Measurements from ENCODE around the gene ADCY10. TPM values are rescaled to one million over a fixed set of nuclear protein-coding genes. Genes with fewer than 3 reads are reported as not detected.
"Not testable (repeated sequence)": the region's sequence is repeated elsewhere in the genome, so short reads cannot be mapped to it uniquely, and the experiment has no call there.

Gene ADCY10
- total RNA-seq, 1 donor from 2014 or later, result 0.94 TPM

- no peak for TF ChIP-seq CTCF (IDR thresholded peaks at IDR 0.05)
- Mint-ChIP-seq H3K36me3 (ENCODE audit: unreplicated experiment) (no peaks in the 10 kb centered on the region), H3K9me3 (ENCODE audit: unreplicated experiment) (peaks cover 3% of the 10 kb centered on the region), H3K4me3 (ENCODE audit: unreplicated experiment) (no peak overlapping the region), H3K4me1 (ENCODE audit: unreplicated experiment) (peaks cover 2% of the 10 kb centered on the region), H3K27ac (ENCODE audit: unreplicated experiment) (no peak overlapping the region), H3K27me3 (ENCODE audit: unreplicated experiment) (no peaks in the 10 kb centered on the region)
- no peak for DNase-seq (ENCODE audit: extremely low spot score, unreplicated experiment)
Observed at GRCh38 chr1:167864392-167865032, 49.4 kb downstream of the ADCY10 start.

- Mint-ChIP-seq H3K9me3 (ENCODE audit: unreplicated experiment) (peaks cover 3% of the 10 kb centered on the region), H3K27me3 (ENCODE audit: unreplicated experiment) (no peaks in the 10 kb centered on the region), H3K27ac (ENCODE audit: unreplicated experiment) (no peak overlapping the region), H3K4me1 (ENCODE audit: unreplicated experiment) (peaks cover 2% of the 10 kb centered on the region), H3K36me3 (ENCODE audit: unreplicated experiment) (no peaks in the 10 kb centered on the region), H3K4me3 (ENCODE audit: unreplicated experiment) (no peak overlapping the region)
- DNase-seq (ENCODE audit: extremely low spot score, unreplicated experiment), result no peak
- no peak for TF ChIP-seq CTCF (IDR thresholded peaks at IDR 0.05)
Observed at GRCh38 chr1:167863921-167864279, 50.0 kb downstream of the ADCY10 start.

- DNase-seq (ENCODE audit: extremely low spot score, unreplicated experiment); H3K9me3 Mint-ChIP-seq (ENCODE audit: unreplicated experiment); H3K36me3 Mint-ChIP-seq (ENCODE audit: unreplicated experiment); H3K4me3 Mint-ChIP-seq (ENCODE audit: unreplicated experiment); H3K27me3 Mint-ChIP-seq (ENCODE audit: unreplicated experiment); H3K4me1 Mint-ChIP-seq (ENCODE audit: unreplicated experiment); H3K27ac Mint-ChIP-seq (ENCODE audit: unreplicated experiment): not testable (repeated sequence)
Observed at GRCh38 chr1:167863191-167863920, 50.6 kb downstream of the ADCY10 start.

- no peak overlapping the region for H3K27ac Mint-ChIP-seq (ENCODE audit: unreplicated experiment)
- peaks cover 2% of the 10 kb centered on the region for H3K4me1 Mint-ChIP-seq (ENCODE audit: unreplicated experiment)
- no peak for DNase-seq (ENCODE audit: extremely low spot score, unreplicated experiment)
- H3K27me3 Mint-ChIP-seq (ENCODE audit: unreplicated experiment), result no peaks in the 10 kb centered on the region
- peaks cover 3% of the 10 kb centered on the region for H3K9me3 Mint-ChIP-seq (ENCODE audit: unreplicated experiment)
- no peak for TF ChIP-seq CTCF (IDR thresholded peaks at IDR 0.05)
- H3K4me3 Mint-ChIP-seq (ENCODE audit: unreplicated experiment), result no peak overlapping the region
- H3K36me3 Mint-ChIP-seq (ENCODE audit: unreplicated experiment), result no peaks in the 10 kb centered on the region
Observed at GRCh38 chr1:167862432-167863076, 51.4 kb downstream of the ADCY10 start.

- Mint-ChIP-seq H3K4me1 (ENCODE audit: unreplicated experiment) (peaks cover 2% of the 10 kb centered on the region), H3K4me3 (ENCODE audit: unreplicated experiment) (no peak overlapping the region), H3K36me3 (ENCODE audit: unreplicated experiment) (no peaks in the 10 kb centered on the region), H3K27me3 (ENCODE audit: unreplicated experiment) (no peaks in the 10 kb centered on the region), H3K27ac (ENCODE audit: unreplicated experiment) (no peak overlapping the region), H3K9me3 (ENCODE audit: unreplicated experiment) (peaks cover 3% of the 10 kb centered on the region)
- no peak for TF ChIP-seq CTCF (IDR thresholded peaks at IDR 0.05)
- DNase-seq (ENCODE audit: extremely low spot score, unreplicated experiment), result no peak
Observed at GRCh38 chr1:167861664-167862381, 52.1 kb downstream of the ADCY10 start.

All from osteocyte (in vitro differentiated cells).